GM19467 (cell line): Measurements from ENCODE around the gene FANCC.
"Not testable (repeated sequence)": the region's sequence is repeated elsewhere in the genome, so short reads cannot be mapped to it uniquely, and the experiment has no call there.

Source experiments
- ATAC-seq: cut with Tn5 transposase; IDR thresholded peaks from one replicate; pipeline ENCODE4 v1.9.1; 2021; ENCODE audit warnings: mild to moderate bottlenecking, moderate library complexity; ENCODE audit not compliant: unreplicated experiment

FANCC gene

DNA sequence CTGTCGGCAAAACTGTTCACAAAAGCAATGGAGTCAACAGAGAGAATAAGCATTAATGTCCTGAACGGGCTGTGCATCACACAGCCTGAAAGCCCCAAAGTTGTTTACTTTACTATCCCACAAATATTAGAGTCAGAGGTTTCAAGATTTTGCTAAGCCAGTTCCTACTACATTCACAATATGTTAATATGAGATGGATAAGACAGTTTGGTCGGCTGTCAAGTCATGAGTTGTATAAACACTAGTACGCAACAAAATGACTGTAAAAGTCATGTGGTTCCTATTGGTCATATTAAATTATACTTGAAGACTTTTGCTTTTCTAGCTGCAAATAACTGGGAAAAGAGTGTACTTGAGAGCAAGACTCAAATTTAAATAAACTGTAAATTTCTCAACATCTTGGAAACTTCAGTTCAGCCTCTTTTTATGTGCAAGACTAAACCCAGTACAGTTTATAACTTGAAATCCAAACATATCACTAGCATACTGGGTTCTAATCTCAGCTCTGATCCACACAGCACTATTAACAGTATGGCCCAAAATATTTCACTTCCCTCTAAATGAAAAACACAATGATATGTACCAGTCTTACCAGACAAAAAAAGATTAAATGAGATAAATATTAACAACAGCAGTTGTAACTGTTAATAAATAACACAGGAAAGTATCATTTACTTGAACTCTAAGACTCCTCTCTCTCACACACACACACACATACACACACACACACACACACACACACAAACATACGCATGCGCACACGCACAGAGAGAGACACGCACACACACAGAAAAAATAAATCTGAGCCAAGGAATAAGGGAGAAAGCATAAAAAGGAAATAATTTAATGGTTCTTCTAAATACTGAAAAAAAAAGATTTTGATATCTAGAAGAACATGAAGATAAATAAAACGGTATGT, 33.1 kb downstream of the FANCC start:
- ATAC-seq: no peak

DNA sequence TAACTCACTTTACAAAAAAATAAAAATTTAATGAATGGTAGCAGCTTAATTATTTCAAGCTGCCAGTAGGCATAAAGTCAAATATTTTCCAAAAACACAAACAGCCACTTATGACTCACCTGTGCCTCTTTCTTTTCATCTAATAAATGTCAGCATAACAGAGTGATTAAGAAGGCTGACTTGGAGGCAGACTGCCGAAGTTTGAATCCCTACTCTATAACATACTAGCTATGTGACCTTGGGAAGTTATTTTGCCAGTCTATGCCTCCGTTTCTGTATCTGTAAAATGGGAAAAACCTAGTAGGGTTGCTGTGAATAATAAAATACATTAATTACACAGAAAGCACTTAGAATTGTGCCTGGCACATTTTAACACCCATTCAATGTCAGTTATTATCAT, 33.8 kb downstream of the FANCC start:
- no peak for ATAC-seq

DNA sequence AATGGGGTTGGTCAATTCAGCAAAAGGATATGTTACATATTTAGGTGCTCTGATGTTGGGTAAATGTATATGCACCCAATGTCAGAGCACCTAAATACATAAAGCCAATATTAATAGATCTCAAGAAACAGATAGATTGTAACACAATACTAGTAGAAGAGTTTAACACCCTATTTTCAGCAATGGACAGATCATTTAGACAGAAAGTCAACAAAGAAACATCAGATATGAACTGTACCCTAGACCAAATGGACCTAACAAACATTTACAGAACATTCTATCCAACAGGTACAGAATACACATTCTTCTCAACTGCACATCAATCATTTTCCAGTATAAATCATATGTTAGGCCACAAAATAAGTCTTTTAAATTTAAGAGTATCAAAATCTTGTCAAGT, 35.2 kb downstream of the FANCC start:
- ATAC-seq: no peak

DNA sequence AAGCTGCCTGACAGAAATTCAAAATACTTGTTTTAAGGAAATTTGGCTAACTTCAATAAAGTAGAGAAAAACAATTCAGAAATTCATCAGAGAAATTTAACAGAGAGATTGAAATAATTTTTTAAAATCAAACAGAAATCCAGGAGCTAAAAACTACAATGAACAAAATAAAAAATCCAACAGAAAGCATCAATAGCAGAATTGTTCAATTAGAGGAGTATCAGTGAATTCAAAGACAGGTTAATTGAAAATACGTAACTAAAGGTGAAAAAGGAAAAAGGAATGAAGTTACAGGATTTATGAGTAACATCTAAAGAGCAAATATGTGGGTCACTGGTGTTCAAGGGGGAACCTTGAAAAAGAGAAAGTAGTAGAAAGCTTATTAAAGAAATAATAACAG, 36.8 kb downstream of the FANCC start:
- no peak for ATAC-seq

DNA sequence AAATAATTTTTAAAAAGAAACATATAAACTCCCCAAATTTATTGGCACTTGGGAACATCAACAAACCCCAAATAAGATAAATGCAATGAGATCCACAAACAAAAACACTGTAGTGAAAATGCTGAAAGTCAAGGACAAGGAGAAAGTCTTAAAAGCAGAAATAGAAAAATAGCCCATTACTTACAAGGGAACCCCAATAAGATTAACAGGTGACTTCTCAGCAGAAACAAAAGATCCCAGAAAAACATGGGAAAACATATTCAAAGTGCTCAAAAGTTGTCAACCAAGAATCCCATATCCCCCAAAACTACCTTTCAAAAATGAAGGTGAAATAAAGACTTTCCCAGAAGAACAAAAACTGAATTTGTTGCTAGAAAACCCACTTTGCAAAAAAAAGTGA, 40.0 kb downstream of the FANCC start:
- no peak for ATAC-seq

DNA sequence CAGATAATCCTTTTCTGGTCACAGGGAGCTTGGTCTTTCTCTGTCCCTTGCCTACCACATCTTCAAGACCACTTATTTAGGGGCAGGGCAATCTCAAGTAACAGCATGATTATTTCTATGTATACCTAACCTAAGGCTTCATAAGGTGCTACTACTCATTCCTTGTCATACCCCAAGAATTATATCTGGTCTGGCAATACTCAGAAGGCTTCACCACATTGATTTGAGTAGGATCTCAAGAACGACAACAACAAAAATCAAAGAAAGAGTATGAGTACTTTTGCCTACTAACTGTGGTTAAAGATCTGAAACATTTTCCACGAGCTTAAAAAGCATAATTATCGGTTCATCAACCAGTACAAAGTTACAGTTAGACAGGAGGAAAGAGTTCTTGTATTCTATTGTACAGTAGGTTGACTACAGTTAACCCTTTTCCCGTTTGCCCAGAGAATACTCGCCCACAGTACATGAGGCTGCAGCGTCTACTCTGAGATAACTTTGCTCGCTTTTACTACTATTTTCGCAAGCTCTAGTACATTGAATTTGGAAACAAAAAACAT, 41.0 kb downstream of the FANCC start:
- no peak for ATAC-seq

DNA sequence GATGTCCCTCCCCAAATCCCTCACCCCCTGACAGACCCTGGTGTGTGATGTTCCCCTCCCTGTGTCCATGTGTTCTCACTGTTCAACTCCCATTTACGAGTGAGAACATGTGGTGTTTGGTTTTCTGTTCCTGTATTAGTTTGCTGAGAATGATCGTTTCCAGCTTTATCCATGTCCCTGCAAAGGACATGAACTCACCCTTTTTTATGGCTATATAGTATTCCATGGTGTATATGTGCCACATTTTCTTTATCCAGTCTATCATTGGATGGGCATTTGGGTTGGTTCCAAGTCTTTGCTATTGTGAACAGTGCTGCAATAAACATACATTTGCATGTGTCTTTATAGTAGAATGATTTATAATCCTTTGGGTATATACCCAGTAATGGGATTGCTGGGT, 43.3 kb downstream of the FANCC start:
- ATAC-seq: not testable (repeated sequence)

DNA sequence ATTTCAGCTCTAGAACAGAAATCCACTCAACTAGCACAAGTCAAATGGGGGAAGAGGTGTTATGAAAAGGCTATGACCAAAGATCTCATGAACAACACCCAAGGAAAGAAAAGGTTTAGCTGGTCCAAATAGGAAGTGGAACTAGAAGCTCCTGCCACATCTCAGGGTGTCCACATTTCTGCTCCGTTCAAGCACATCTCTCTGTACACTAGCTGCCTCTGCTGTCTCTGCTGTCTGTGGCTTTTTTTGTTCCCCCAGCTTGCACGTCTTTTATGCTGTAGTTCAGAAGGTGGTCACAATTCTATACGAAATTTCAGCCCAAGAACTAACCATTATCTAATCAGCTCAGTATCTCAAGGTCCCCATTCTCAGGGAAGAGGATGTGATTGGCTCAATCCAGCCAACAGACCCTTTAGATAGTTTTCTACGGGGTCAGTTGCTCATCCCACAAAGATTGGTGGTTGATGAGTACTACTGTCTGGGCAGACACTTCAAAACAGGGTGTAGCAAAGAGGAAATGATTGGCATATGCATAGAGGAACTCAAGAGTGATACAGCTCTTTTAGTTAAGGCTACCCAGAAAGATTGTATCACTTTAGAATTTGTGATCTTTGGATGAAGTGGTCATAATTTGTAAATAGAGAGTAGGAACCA, 44.0 kb downstream of the FANCC start:
- no peak for ATAC-seq

DNA sequence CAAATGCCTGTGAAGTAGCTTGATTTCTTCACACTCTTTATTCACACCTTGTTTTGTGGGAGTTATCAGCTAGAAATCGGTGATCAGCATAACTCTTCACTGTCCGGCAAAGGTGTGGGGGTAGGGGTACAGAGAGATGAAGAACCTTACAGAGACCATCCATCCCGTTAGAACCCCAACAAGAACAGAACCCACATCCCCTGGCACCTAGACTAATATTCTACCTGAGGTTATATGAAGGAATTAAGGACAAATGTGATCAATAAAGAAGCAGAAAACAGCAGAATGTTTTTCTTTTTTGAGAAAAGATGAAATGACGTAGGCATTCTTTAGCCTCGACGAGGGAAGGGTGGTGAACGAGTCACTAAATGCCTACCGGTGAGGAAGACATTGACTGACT, 44.7 kb downstream of the FANCC start:
- no peak for ATAC-seq

DNA sequence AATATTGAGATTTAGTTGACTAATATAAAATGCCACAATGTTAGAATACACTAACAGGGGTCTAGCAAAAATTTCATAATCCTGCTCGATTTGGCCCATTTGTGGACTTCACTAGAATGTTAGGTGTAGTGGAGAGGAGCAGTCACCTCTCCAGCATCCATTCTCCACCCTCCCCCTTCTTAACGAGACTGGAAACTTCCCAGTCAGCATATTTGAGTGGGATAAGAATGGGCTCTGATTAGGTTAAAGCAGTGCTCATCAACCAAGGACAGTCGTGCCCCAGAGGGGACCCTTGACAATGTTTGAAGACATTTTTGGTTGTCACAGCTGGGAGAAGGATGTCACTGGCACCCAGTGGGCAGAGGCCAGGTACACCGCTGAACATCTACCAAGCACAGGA, 46.7 kb downstream of the FANCC start:
- ATAC-seq: no peak

DNA sequence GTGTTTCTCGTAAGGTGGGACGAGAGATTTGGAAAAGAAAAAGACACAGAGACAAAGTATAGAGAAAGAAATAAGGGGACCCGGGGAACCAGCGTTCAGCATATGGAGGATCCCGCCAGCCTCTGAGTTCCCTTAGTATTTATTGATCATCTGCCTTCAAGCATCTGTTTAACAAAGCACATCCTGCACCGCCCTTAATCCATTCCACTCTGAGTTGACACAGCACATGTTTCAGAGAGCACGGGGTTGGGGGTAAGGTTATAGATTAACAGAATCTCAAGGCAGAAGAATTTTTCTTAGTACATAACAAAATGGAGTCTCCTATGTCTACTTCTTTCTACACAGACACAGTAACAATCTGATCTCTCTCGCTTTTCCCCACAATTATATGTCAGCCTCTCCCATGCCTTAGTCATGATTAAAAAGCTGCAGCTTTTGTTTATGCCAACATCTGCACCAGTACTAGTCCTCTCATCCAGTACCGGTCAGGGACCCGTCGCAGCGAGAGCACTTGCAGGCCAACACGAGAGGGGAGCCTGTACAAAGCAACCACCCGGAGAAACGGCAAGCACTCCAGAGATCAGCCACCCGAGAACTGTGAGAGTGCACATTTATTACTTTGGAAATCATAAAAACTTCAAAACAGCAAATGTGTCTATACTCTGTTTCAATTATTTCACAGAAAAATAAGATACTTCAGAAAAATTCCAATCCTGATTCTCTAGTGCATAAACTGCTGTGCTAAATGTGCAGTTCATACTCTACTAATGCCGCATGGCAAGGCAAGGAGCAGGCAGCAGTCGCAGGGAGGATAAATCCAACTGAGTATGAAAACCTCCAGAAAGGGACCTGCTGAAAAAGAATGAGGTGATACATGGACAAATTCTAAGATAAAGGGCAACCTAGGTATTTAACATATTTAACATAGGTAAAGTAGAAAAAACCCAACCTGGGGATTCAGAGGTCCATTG, 47.4 kb downstream of the FANCC start:
- not testable (repeated sequence) for ATAC-seq

DNA sequence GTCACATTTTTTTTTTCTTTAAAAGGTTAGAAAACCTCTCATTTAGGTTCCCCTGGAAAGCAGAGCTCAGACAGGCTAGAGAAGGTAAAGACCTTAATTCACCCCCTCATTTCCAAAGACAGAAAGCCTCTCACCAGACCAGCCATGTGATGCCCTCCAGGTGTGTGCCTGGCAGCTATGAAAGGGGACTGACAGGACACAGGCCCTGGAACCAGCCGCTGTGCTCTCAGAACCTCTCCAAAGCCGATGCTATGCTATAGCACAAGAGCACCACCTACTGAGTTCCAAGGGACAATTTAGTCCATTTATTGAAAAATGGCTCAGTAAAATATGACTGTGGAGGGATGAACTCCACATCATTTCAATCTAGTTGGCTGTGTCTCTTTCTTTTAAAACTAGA, 48.8 kb downstream of the FANCC start:
- no peak for ATAC-seq

DNA sequence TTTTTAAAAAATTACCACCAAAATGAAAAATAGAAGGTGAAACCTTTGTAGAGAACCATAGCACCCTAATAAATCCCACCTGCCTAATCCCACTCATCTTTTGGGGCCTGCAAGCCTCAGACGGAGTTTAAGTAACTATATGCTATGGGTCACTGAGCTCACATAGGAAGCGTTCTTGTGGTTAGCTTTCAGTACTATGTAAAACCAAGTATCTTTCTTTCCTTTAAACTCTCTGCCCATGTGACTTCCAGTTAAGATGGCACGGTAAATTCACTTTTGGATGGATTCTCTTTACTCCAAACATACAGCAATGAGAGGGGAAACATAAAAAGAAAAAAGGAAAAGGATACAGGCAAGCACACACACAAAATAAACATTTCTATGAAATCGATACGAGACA, 50.9 kb downstream of the FANCC start:
- ATAC-seq: peak; percentile 64

DNA sequence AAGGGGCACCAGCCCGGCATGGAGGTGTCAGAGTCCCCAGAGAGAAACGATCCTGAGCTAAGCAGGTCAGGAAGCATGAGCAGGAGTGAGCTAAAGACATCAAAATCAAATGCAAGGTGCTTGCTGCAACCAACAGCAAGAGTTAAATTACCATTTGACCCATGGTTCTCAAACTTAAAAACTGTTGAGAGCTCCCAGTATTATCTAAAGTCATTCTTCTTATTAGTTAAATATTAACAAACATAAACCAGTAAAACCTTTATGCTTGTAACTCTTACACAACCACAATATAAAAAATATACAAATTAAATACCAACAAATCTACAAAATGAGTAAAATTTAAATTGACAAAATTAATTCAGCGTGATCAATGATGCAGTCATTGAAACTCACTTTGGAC, 51.5 kb downstream of the FANCC start:
- ATAC-seq: no peak

DNA sequence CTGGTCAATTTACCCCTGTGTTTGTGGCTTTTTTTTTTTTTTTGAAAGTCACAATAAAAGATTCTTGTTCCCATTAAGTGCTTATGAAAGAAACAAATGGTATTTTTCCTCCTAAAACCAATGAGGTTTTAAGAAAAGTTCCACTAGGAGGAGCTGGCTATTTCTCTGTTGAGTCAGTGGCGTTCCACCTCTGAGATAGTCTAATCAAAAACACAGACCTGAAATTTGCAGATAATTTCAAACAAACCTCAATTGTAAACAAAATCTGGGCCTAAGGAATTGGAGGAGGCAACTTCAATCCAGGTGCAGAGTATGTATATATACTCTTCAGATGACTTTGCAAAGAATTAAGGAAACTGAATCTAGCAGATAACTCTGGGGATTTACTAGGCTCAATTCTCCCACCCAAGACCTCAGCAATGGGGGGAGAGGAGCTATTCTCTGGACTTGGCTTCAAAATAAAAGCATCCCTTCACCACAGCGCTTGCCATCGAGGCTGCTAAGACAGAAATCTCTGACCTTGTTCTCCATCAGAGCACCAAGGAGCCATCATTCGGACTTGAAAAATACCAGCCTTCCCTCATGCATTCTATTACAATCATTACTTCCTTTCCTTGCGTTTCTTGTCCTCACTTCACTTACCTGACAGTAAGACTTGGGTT, 52.4 kb downstream of the FANCC start:
- ATAC-seq: no peak

DNA sequence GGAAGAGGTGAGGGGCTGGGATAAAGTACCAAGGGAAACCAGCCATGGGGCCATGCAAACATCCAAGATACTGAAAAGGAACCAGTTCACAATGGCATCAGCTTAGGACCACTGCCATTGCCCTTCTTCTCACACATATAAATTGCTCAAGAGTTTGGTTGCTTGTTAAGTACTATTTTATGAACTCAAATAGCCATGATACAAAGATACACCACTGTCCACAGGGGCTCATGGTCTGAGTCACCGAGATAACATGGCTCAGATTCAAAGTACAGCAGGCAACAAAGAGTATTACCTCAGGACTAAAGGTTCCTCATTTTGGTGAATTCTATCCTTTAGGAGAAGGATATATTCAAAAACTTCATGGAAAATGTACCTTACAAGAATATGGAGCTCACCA, 55.6 kb downstream of the FANCC start:
- no peak for ATAC-seq

DNA sequence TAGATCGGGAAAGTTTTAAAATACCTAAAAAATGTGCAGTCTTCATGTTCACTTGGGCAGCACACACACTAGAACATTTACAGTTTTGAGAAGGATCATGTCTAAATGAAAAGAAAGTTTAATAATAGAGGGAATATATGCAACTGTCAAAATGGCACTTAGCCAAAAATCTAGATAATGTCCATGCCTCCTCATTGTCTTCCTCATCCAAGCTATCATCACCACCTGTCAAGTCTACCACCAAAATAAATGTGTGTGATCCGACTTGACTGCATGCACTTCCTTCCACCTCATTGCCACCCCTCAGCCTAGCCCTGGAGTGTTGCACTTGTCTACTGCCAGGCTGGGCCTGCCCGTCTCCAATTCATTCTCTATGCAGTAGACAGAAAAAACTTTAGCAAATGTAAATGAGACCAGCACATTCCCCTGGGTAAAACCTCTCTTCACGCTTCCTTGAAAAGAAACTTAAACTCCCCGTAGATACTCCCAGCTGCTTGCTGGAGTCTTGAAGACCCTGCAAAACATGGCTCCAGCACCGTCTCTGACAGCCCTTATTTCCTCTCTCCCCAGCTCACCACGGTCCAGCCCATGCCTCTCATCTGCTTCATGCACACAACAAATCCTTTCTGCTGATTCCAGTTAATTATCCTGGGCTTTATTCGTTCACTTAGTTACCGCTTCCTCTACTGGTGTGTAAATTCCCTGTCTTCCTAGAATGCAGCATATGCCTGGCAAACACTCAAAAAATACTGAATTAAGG, 66.9 kb downstream of the FANCC start:
- no peak for ATAC-seq

DNA sequence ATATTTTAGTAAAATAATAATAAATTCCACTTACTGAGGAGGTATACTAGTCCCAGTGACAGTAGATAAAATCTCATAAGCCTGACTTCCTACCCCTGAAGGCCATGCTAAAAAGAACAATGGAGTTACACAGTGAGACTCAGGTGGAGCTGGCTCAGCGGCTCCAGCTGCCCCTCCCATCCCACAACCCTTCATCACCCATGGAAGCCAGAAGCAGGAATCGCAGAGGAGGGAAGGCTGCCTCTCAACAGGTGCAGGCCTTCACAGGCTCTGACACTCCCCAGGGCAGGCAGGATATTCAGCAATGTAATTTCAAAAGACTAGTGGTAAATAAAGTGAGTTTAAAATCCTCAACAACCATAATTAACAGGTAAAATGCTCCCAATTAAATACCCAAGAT, 67.5 kb downstream of the FANCC start:
- ATAC-seq: no peak

DNA sequence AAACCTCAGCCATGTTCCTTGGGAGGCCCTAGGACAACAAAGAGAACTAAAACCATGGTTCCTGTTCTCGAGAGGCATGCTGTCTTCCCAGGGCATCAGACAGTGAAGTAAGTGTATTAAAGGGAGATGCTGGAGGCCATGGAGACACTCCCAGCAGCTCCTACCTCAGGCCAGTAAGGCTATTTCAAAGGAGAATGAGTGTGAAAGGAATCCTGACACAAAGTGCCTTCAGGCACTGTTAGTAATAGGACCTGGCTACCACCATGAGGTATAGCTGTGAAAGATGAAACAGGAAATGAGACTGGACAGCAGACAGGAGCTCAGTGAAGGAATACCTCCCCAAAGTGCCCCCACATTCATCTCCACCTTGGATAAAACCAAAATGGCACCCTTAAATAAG, 71.0 kb downstream of the FANCC start:
- ATAC-seq: no peak

DNA sequence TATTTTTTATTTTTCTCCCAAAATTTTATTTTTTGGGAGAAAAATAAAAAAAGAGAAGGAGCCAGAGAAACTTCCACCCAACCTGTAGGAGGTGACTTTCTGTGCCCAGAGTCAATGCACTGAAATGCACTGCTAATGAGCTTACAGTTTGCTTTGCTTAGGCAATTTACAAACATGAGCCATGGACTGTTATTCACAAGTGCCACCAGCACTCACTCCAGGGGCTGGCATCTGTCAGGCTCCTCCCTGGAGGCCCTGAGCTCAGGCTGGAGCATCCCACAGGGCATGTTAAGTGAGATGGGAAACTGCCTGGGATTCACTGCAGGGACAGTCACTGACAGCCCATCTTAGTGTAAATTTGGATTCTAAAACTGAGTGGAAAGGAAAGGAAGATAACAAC, 74.9 kb downstream of the FANCC start:
- no peak for ATAC-seq
